ENCODE results near the gene CMTM8.

CMTM8 gene

GRCh38 chr3:32310336-32310735, 71.9 kb downstream of the CMTM8 start:
- no peak for DNase-seq

GRCh38 chr3:32310918-32311839, 72.7 kb downstream of the CMTM8 start:
- DNase-seq: no peak

GRCh38 chr3:32312251-32312650, 73.8 kb downstream of the CMTM8 start:
- no peak for DNase-seq

- no peak for DNase-seq
Measured at GRCh38 chr3:32313169-32313568, 74.7 kb downstream of the CMTM8 start.

- DNase-seq: no peak
Measured at GRCh38 chr3:32313723-32314473, 75.4 kb downstream of the CMTM8 start.

GRCh38 chr3:32315441-32315840, 77.0 kb downstream of the CMTM8 start:
- DNase-seq: no peak

GRCh38 chr3:32316319-32316718, 77.8 kb downstream of the CMTM8 start:
- DNase-seq: no peak

GRCh38 chr3:32316976-32317375, 78.5 kb downstream of the CMTM8 start:
- no peak for DNase-seq

- DNase-seq: peak; percentile 57
Measured at GRCh38 chr3:32319607-32320006, 81.1 kb downstream of the CMTM8 start.

GRCh38 chr3:32320080-32320479, 81.6 kb downstream of the CMTM8 start:
- no peak for DNase-seq

GRCh38 chr3:32321095-32321790, 82.8 kb downstream of the CMTM8 start:
- no peak for DNase-seq

- DNase-seq: no peak
Measured at GRCh38 chr3:32322311-32322710, 83.8 kb downstream of the CMTM8 start.

- no peak for DNase-seq
Measured at GRCh38 chr3:32323604-32324003, 85.1 kb downstream of the CMTM8 start.

GRCh38 chr3:32325201-32325600, 86.7 kb downstream of the CMTM8 start:
- DNase-seq: no peak

GRCh38 chr3:32325927-32326326, 87.4 kb downstream of the CMTM8 start:
- peak; percentile 77 for DNase-seq

- no peak for DNase-seq
Measured at GRCh38 chr3:32326795-32327194, 88.3 kb downstream of the CMTM8 start.

- no peak for DNase-seq
Measured at GRCh38 chr3:32334675-32335074, 96.2 kb downstream of the CMTM8 start.

- no peak for DNase-seq
Measured at GRCh38 chr3:32335365-32336112, 97.1 kb downstream of the CMTM8 start.

- no peak for DNase-seq
Measured at GRCh38 chr3:32336113-32336498, 97.6 kb downstream of the CMTM8 start.

- DNase-seq: no peak
Measured at GRCh38 chr3:32337505-32337904, 99.0 kb downstream of the CMTM8 start.

- DNase-seq: no peak
Measured at GRCh38 chr3:32340039-32340438, 101.6 kb downstream of the CMTM8 start.

GRCh38 chr3:32340611-32341365, 102.3 kb downstream of the CMTM8 start:
- no peak for DNase-seq
